T1000 (cell line): ENCODE data around the gene RHBDD3.

Source experiments
- DNase-seq: peaks from one replicate; lab custom pipeline; 2025; ENCODE audit warnings: mixed read lengths; lab: John Stamatoyannopoulos, UW

The RHBDD3 gene

GRCh38 chr22:29267858-29268510, at the start of gene RHBDD3, which contains the start of gene EWSR1:
RHBDD3 (minus strand) TSS chr22:29267981; CDS start chr22:29265626, 2,355 bp downstream.
EWSR1 (plus strand) TSS chr22:29268268; CDS start chr22:29268337, 69 bp downstream.
- DNase-seq = peak; percentile 97

GRCh38 chr22:29316141-29316828, 48.5 kb upstream of the RHBDD3 start:
- no peak for DNase-seq

GRCh38 chr22:29315286-29316140, 47.7 kb upstream of the RHBDD3 start, which contains the start of gene RASL10A:
RASL10A (minus strand) TSS chr22:29315697; CDS start chr22:29315246, 451 bp downstream.
- DNase-seq = no peak

- DNase-seq = no peak
Measured at GRCh38 chr22:29314537-29315285, 46.9 kb upstream of the RHBDD3 start.

GRCh38 chr22:29313576-29314466, 46.0 kb upstream of the RHBDD3 start:
- DNase-seq = no peak

- DNase-seq = no peak
Measured at GRCh38 chr22:29313126-29313575, 45.4 kb upstream of the RHBDD3 start.

GRCh38 chr22:29312218-29313125, 44.7 kb upstream of the RHBDD3 start:
- no peak for DNase-seq

- no peak for DNase-seq
Measured at GRCh38 chr22:29311464-29312217, 43.9 kb upstream of the RHBDD3 start.

GRCh38 chr22:29310863-29311339, 43.1 kb upstream of the RHBDD3 start:
- peak; percentile 93 for DNase-seq

- no peak for DNase-seq
Measured at GRCh38 chr22:29310065-29310862, 42.5 kb upstream of the RHBDD3 start.

- no peak for DNase-seq
Measured at GRCh38 chr22:29309332-29310064, 41.7 kb upstream of the RHBDD3 start.

- peak; percentile 22 for DNase-seq
Measured at GRCh38 chr22:29308791-29309262, 41.0 kb upstream of the RHBDD3 start.

- DNase-seq = no peak
Measured at GRCh38 chr22:29308148-29308790, 40.5 kb upstream of the RHBDD3 start.

- DNase-seq = no peak
Measured at GRCh38 chr22:29307596-29308147, 39.9 kb upstream of the RHBDD3 start.

- peak; percentile 60 for DNase-seq
Measured at GRCh38 chr22:29306835-29307595, 39.2 kb upstream of the RHBDD3 start.
